GM12875 (cell line): ENCODE data around the gene SEMA4B.

ENCODE experiments used
- H3K4me3 ChIP-seq: one replicate; pipeline ENCODE4 v1.5.1; 2011; ENCODE audit warnings: low read depth, low read length, control low read depth
- CTCF ChIP-seq: IDR thresholded peaks from 2 replicates; pipeline ENCODE4 v1.5.1; 2011; ENCODE audit warnings: low read depth, mild to moderate bottlenecking, control low read depth, inconsistent platforms, low read length, moderate library complexity, borderline replicate concordance; ENCODE audit not compliant: insufficient read depth

Gene SEMA4B

GRCh38 chr15:90233387-90234095, 32.4 kb downstream of the SEMA4B start, which contains the start of gene CIB1:
Gene CIB1 (minus strand): TSS chr15:90233941. CDS start chr15:90233885, 56 bp downstream.
- peak within 1 kb of the TSS; percentile 83 for H3K4me3 ChIP-seq
- peak; percentile 49; the same call in 1 of the 2 replicates for TF ChIP-seq CTCF

GRCh38 chr15:90234096-90234988, 33.2 kb downstream of the SEMA4B start, which contains the start of gene GDPGP1:
Gene GDPGP1 (plus strand): TSS chr15:90234209. CDS start chr15:90240909, 6,700 bp downstream.
- no peak for TF ChIP-seq CTCF
- peak within 1 kb of the TSS; percentile 83 for H3K4me3 ChIP-seq

GRCh38 chr15:90239371-90239770, 38.2 kb downstream of the SEMA4B start:
- H3K4me3 ChIP-seq: no peak overlapping the region

GRCh38 chr15:90240856-90241255, 39.7 kb downstream of the SEMA4B start:
- H3K4me3 ChIP-seq: no peak overlapping the region
- no peak for TF ChIP-seq CTCF

More at GRCh38 chr15:90239371-90239770, 38.2 kb downstream of the SEMA4B start:
- no peak for TF ChIP-seq CTCF

DNA sequence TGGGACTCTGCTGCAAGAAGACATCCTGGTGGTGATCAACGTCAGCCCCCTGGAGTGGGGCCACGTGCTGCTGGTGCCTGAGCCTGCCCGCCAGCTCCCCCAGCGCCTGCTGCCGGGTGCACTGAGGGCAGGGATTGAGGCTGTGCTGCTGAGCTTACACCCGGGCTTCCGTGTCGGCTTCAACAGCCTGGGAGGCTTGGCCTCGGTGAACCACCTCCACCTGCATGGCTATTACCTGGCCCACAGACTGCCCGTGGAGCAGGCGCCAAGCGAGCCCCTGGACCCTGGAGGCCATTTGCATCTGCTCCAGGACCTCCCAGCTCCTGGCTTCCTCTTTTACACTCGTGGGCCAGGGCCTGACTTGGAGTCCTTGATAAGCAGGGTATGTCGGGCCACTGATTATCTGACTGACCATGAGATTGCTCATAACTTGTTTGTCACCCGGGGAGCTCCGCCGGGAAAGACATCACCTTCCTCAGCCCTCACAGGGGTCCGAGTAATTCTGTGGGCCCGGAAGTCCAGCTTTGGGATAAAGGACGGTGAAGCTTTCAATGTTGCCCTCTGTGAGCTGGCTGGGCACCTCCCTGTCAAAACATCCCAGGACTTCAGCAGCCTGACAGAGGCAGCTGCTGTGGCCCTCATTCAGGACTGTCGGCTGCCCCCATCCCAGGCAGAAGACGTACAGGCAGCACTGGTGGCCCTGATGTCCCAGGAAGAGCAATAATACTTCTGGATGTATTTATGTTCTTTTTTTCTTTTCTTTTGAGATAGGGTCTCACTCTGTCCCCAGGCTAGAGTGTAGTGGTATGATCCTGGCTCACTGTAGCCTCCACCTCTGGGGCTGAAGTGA, 40.4 kb downstream of the SEMA4B start:
- TF ChIP-seq CTCF: no peak
- no peak overlapping the region for H3K4me3 ChIP-seq

- H3K4me3 ChIP-seq: no peak overlapping the region
- no peak for TF ChIP-seq CTCF
Observed at GRCh38 chr15:90243943-90244639, 43.0 kb downstream of the SEMA4B start.
